H9 (cell line): ENCODE results near the gene SMYD2. TPM values are rescaled to one million over a fixed set of nuclear protein-coding genes. Genes with fewer than 3 reads are reported as not detected.
A peak's percentile ranks its signal among the peaks of the same experiment; 100 is the strongest.

Experiments used
- DNase-seq: peaks from one replicate; pipeline ENCODE4 v3.0.0-alpha.2; 2017
- H2AFZ ChIP-seq: one replicate; pipeline ENCODE4 v1.6.1; 2013; ENCODE audit warnings: mild to moderate bottlenecking, low read length, control low read depth, moderate library complexity
- H2AK5ac ChIP-seq: 2 replicates; pipeline ENCODE4 v1.6.1; 2013; ENCODE audit warnings: low read length, control low read depth, mixed read lengths; ENCODE audit not compliant: insufficient read length
- H2BK120ac ChIP-seq: one replicate; pipeline ENCODE4 v1.6.1; 2013; ENCODE audit warnings: low read depth, mild to moderate bottlenecking, low read length, control low read depth, inconsistent platforms; ENCODE audit not compliant: poor library complexity, severe bottlenecking
- H2BK12ac ChIP-seq: 2 replicates; pipeline ENCODE4 v1.6.1; 2013; ENCODE audit warnings: low read length, control low read depth, mixed read lengths, low read depth; ENCODE audit not compliant: insufficient read length
- H2BK15ac ChIP-seq: 2 replicates; pipeline ENCODE4 v1.6.1; 2013; ENCODE audit warnings: low read depth, low read length, control low read depth
- H2BK20ac ChIP-seq: one replicate; pipeline ENCODE4 v1.6.1; 2013; ENCODE audit warnings: low read depth, mild to moderate bottlenecking, low read length, control low read depth, inconsistent platforms; ENCODE audit not compliant: poor library complexity, severe bottlenecking
- H2BK5ac ChIP-seq: 2 replicates; pipeline ENCODE4 v1.6.1; 2013; ENCODE audit warnings: low read length, control low read depth, mixed read lengths; ENCODE audit not compliant: insufficient read length
- H3K14ac ChIP-seq: 2 replicates; pipeline ENCODE4 v1.6.1; 2013; ENCODE audit warnings: low read length, control low read depth; ENCODE audit not compliant: insufficient read depth
- H3K18ac ChIP-seq: 2 replicates; pipeline ENCODE4 v1.6.1; 2013; ENCODE audit warnings: low read depth, mild to moderate bottlenecking, mixed read lengths, low read length, control low read depth; ENCODE audit not compliant: insufficient read length
- H3K23ac ChIP-seq: 2 replicates; pipeline ENCODE4 v1.6.1; 2013; ENCODE audit warnings: low read length, control low read depth, mixed read lengths, low read depth; ENCODE audit not compliant: insufficient read length
- H3K23me2 ChIP-seq: 2 replicates; pipeline ENCODE4 v1.6.1; 2013; ENCODE audit warnings: low read depth, mild to moderate bottlenecking, mixed read lengths, low read length, control low read depth; ENCODE audit not compliant: insufficient read length, poor library complexity, severe bottlenecking
- H3K27ac ChIP-seq: 2 replicates; pipeline ENCODE4 v1.5.1; 2013; ENCODE audit warnings: low read length, control low read depth, mixed read lengths, low read depth; ENCODE audit not compliant: insufficient read length
- H3K27me3 ChIP-seq: 2 replicates; pipeline ENCODE4 v1.6.1; 2013; ENCODE audit warnings: low read length, control low read depth, inconsistent platforms; ENCODE audit not compliant: insufficient read depth
- H3K4ac ChIP-seq: 2 replicates; pipeline ENCODE4 v1.6.1; 2013; ENCODE audit warnings: low read depth, mild to moderate bottlenecking, control low read depth, inconsistent platforms, low read length, moderate library complexity
- H3K4me1 ChIP-seq: 2 replicates; pipeline ENCODE4 v1.6.1; 2013; ENCODE audit warnings: low read length, control low read depth, inconsistent platforms; ENCODE audit not compliant: insufficient read depth
- H3K4me2 ChIP-seq: 2 replicates; pipeline ENCODE4 v1.6.1; 2013; ENCODE audit warnings: low read length, control low read depth, mixed read lengths; ENCODE audit not compliant: insufficient read length, insufficient read depth
- H3K56ac ChIP-seq: 2 replicates; pipeline ENCODE4 v1.6.1; 2013; ENCODE audit warnings: low read depth, mild to moderate bottlenecking, mixed read lengths, low read length, control low read depth; ENCODE audit not compliant: insufficient read length
- H3K79me1 ChIP-seq: 2 replicates; pipeline ENCODE4 v1.6.1; 2013; ENCODE audit warnings: low read depth, mild to moderate bottlenecking, moderate library complexity, low read length, control low read depth, inconsistent platforms; ENCODE audit not compliant: insufficient read depth, poor library complexity, severe bottlenecking
- H3K79me2 ChIP-seq: 2 replicates; pipeline ENCODE4 v1.6.1; 2013; ENCODE audit warnings: low read length, control low read depth, inconsistent platforms; ENCODE audit not compliant: insufficient read depth
- H3K9ac ChIP-seq: 2 replicates; pipeline ENCODE4 v1.6.1; 2013; ENCODE audit warnings: low read length, control low read depth, mixed read lengths; ENCODE audit not compliant: insufficient read length; ENCODE audit errors: extremely low read depth
- H3K9me3 ChIP-seq: one replicate; pipeline ENCODE4 v1.6.1; 2013; ENCODE audit warnings: low read depth, low read length, inconsistent platforms; ENCODE audit not compliant: control insufficient read depth
- H3T11ph ChIP-seq: one replicate; pipeline ENCODE4 v1.6.1; 2013; ENCODE audit warnings: mild to moderate bottlenecking, low read length, control low read depth, inconsistent platforms
- H4K20me1 ChIP-seq: one replicate; pipeline ENCODE4 v1.6.1; 2013; ENCODE audit not compliant: control insufficient read depth, insufficient read length, insufficient read depth
- H4K5ac ChIP-seq: 2 replicates; pipeline ENCODE4 v1.6.1; 2013; ENCODE audit warnings: low read depth, mild to moderate bottlenecking, mixed read lengths, low read length, control low read depth; ENCODE audit not compliant: insufficient read length
- H4K8ac ChIP-seq: replicated peaks from 2 replicates; pipeline ENCODE4 v1.6.1; 2013; ENCODE audit warnings: low read length, control low read depth, mixed read lengths, low read depth; ENCODE audit not compliant: insufficient read length
- H4K91ac ChIP-seq: 2 replicates; pipeline ENCODE4 v1.6.1; 2013; ENCODE audit warnings: low read depth, mild to moderate bottlenecking, moderate library complexity, mixed read lengths, low read length, control low read depth; ENCODE audit not compliant: insufficient read length
- H3K27ac Mint-ChIP-seq, 3 experiments: 2 replicates in 2 of 3; 3 replicates in 1 of 3; pipeline ENCODE4 v1.8.0; 2020 to 2021; ENCODE audit warnings: mixed read lengths in 3 of 3, mild to moderate bottlenecking in 1 of 3, moderate library complexity in 1 of 3
- H3K27me3 Mint-ChIP-seq: 2 replicates; pipeline ENCODE4 v1.8.0; 2021; ENCODE audit warnings: low read depth, mild to moderate bottlenecking, moderate library complexity, mixed read lengths
- H3K36me3 Mint-ChIP-seq, 3 experiments: 2 replicates in 2 of 3; 3 replicates in 1 of 3; pipeline ENCODE4 v1.8.0; 2020 to 2021; ENCODE audit warnings: low read depth in 3 of 3, mixed read lengths in 3 of 3; ENCODE audit not compliant: insufficient read depth in 1 of 3
- H3K4me1 Mint-ChIP-seq, 2 experiments: 2 replicates each; pipeline ENCODE4 v1.8.0; 2020; ENCODE audit warnings: mixed read lengths in 2 of 2
- H3K4me3 Mint-ChIP-seq, 2 experiments: 2 replicates in 1 of 2; 3 replicates in 1 of 2; pipeline ENCODE4 v1.8.0; 2020 to 2021; ENCODE audit warnings: mild to moderate bottlenecking in 2 of 2, mixed read lengths in 2 of 2, moderate library complexity in 1 of 2
- H3K9me3 Mint-ChIP-seq, 2 experiments: 2 replicates in 1 of 2; 3 replicates in 1 of 2; pipeline ENCODE4 v1.8.0; 2020; ENCODE audit warnings: mild to moderate bottlenecking in 2 of 2, mixed read lengths in 2 of 2, moderate library complexity in 1 of 2
- CTCF ChIP-seq: fragments of 200-600 bp; sonication (generic); conservative IDR thresholded peaks from 3 replicates; pipeline ENCODE4 v1.8.0; 2021; ENCODE audit warnings: antibody characterized with exemption, mild to moderate bottlenecking
- WGBS: extraction: QIAGEN DNeasy Blood & Tissue Kit; methylation state at CpG from one replicate; pipeline ENCODE4 v1.1.7; 2013; ENCODE audit warnings: missing lambda C conversion rate, low lambda C conversion rate, mixed read lengths; ENCODE audit not compliant: insufficient read length; ENCODE audit errors: extremely low coverage; 5-methylcytosine and 5-hydroxymethylcytosine counted together
- total RNA-seq: library from RNA; stranded (reverse); gene quantifications from 2 replicates; pipeline ENCODE4 v1.2.1, GENCODE V29; 2021

Gene SMYD2
- total RNA-seq, 1 experiment from 2014 or later: 10.9 TPM

GRCh38 chr1:214330715-214331114 is 49.8 kb downstream of the SMYD2 start:
- Histone ChIP-seq H4K8ac (no peak overlapping the region), H4K5ac (no peak overlapping the region), H3K18ac (no peak overlapping the region), H2AFZ (no peak overlapping the region), H3K79me1 (no peaks in the 10 kb centered on the region), H3K23ac (no peak overlapping the region), H2BK120ac (no peak overlapping the region), H3K27me3 (no peaks in the 10 kb centered on the region; the same call in 1 of the 2 replicates), H3K9ac (no peak overlapping the region), H2BK12ac (no peak overlapping the region), H2BK15ac (no peak overlapping the region), H4K20me1 (no peaks in the 10 kb centered on the region), H3K56ac (no peak overlapping the region), H2BK20ac (no peak overlapping the region), H3K4me1 (no peaks in the 10 kb centered on the region; the same call in 1 of the 2 replicates), H2AK5ac (no peak overlapping the region), H4K91ac (no peak overlapping the region), H3K79me2 (no peaks in the 10 kb centered on the region), H2BK5ac (no peak overlapping the region), H3K9me3 (no peaks in the 10 kb centered on the region), H3K27ac (no peak overlapping the region), H3K14ac (no peak overlapping the region), H3K4me2 (no peak overlapping the region), H3K23me2 (no peaks in the 10 kb centered on the region), H3T11ph (no peak overlapping the region), H3K4ac (no peak overlapping the region)
- Mint-ChIP-seq H3K27ac (peak overlapping the region in 1 of 3 experiments; percentile 65; a peak in 1 of 7 replicates), H3K36me3 (no peaks in the 10 kb centered on the region; a peak in 2 of 7 replicates), H3K9me3 (no peaks in the 10 kb centered on the region), H3K27me3 (peaks cover 1% of the 10 kb centered on the region; the same call in 1 of the 2 replicates), H3K4me1 (peaks cover 18% of the 10 kb centered on the region in 2 experiments), H3K4me3 (no peak overlapping the region)
- no CpG with 5 or more reads among the region's 12 CpGs for WGBS
- no peak for TF ChIP-seq CTCF
- no peak for DNase-seq
